ENCODE data around the gene HSD17B11.

DNA sequence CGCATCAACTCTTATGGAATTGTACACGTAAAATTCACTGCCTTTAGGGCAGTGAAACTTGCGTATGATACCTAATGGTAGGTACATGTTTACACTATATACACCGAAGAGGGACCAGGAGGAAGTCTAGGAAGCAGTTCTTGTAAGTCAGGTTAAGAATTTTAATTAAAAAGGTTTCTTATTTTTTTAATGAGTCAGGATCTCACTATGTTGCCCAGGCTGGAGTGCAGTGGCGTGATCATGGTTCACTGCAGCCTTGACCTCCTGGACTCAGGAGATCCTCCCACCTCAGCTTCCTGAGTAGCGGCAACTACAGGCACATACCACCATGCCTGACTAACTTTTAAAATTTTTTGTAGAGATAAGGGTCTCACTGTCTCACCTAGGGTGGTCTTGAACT is 38.0 kb upstream of the HSD17B11 start:
- TF ChIP-seq, protein P1, sequence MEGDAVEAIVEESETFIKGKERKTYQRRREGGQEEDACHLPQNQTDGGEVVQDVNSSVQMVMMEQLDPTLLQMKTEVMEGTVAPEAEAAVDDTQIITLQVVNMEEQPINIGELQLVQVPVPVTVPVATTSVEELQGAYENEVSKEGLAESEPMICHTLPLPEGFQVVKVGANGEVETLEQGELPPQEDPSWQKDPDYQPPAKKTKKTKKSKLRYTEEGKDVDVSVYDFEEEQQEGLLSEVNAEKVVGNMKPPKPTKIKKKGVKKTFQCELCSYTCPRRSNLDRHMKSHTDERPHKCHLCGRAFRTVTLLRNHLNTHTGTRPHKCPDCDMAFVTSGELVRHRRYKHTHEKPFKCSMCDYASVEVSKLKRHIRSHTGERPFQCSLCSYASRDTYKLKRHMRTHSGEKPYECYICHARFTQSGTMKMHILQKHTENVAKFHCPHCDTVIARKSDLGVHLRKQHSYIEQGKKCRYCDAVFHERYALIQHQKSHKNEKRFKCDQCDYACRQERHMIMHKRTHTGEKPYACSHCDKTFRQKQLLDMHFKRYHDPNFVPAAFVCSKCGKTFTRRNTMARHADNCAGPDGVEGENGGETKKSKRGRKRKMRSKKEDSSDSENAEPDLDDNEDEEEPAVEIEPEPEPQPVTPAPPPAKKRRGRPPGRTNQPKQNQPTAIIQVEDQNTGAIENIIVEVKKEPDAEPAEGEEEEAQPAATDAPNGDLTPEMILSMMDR (IDR thresholded peaks at IDR 0.05), result no peak
- TF ChIP-seq POLR2A (IDR thresholded peaks at IDR 0.05), result no peak

All from esophagus squamous epithelium (tissue), 4 donors.